ENCODE measurements around the gene DCAKD. TPM values are rescaled to one million over a fixed set of nuclear protein-coding genes. Genes with fewer than 3 reads are reported as not detected.

Gene DCAKD
- total RNA-seq, 1 experiment from 2014 or later, result 31.9 TPM

- Histone ChIP-seq H3K9me2 (ENCODE audit: insufficient read depth) (no peaks in the 10 kb centered on the region), H3K27ac (ENCODE audit: low read depth, low read length) (no peak overlapping the region), H3K9me3 (ENCODE audit: control insufficient read depth in 1 of 2, insufficient read depth in 1 of 2, low read depth in 1 of 2, low read length in 2 of 2) (no peaks in the 10 kb centered on the region), H3K9ac (ENCODE audit: low read length) (no peak overlapping the region), H3K27me3 (ENCODE audit: insufficient read depth, low read length) (no peaks in the 10 kb centered on the region), H3K4me2 (ENCODE audit: low read length) (no peak overlapping the region), H2AFZ (ENCODE audit: low read depth, low read length, poor library complexity, severe bottlenecking) (no peak overlapping the region), H3K4me3 (replicated peaks in 1 of 2; ENCODE audit: low read depth in 1 of 2, low read length in 2 of 2) (no peak overlapping the region), H4K20me1 (ENCODE audit: insufficient read depth) (no peaks in the 10 kb centered on the region), H3K36me3 (ENCODE audit: control insufficient read depth in 1 of 2, insufficient read depth in 2 of 2, low read length in 2 of 2) (no peaks in the 10 kb centered on the region), H3K79me2 (ENCODE audit: insufficient read depth, low read length) (no peaks in the 10 kb centered on the region), H3K4me1 (ENCODE audit: control insufficient read depth in 1 of 2, insufficient read depth in 2 of 2, low read length in 2 of 2) (peaks cover 11 to 33% of the 10 kb centered on the region in 2 experiments; a peak in 3 of 4 replicates)
- no peak for TF ChIP-seq EZH2phosphoT487 (IDR thresholded peaks at IDR 0.05; ENCODE audit: borderline replicate concordance)
- TF ChIP-seq SP1 (IDR thresholded peaks at IDR 0.05; ENCODE audit: low read depth), result no peak
- no peak for TF ChIP-seq CEBPB (IDR thresholded peaks at IDR 0.05; ENCODE audit: low read depth)
- TF ChIP-seq EZH2 (IDR thresholded peaks at IDR 0.05), result no peak
- no peak for TF ChIP-seq ATF3 (IDR thresholded peaks at IDR 0.05)
- TF ChIP-seq ZBTB33 (IDR thresholded peaks at IDR 0.05; ENCODE audit: extremely low read depth, insufficient replicate concordance, low read length), result no peak
- no peak for TF ChIP-seq POLR2A (IDR thresholded peaks at IDR 0.05; ENCODE audit: borderline replicate concordance, extremely low read depth, insufficient read depth, insufficient read length)
- TF ChIP-seq RAD21 (IDR thresholded peaks at IDR 0.05; ENCODE audit: low read depth), result no peak
- no peak for TF ChIP-seq SIN3A (IDR thresholded peaks at IDR 0.05; ENCODE audit: low read depth)
- no peak for TF ChIP-seq EGR1 (IDR thresholded peaks at IDR 0.05; ENCODE audit: low read depth)
- TF ChIP-seq REST (IDR thresholded peaks at IDR 0.05; ENCODE audit: low read depth), result no peak
- no peak for TF ChIP-seq SRF (IDR thresholded peaks at IDR 0.05; ENCODE audit: low read depth)
- TF ChIP-seq JUND (IDR thresholded peaks at IDR 0.05), result no peak
- TF ChIP-seq CTCF (IDR thresholded peaks at IDR 0.05 in 2 of 3, conservative IDR thresholded peaks at IDR 0.05 in 1 of 3; ENCODE audit: borderline replicate concordance in 1 of 3, insufficient read depth in 1 of 3, low read depth in 2 of 3, low read length in 2 of 3), result no peak
- no peak for TF ChIP-seq MAX (IDR thresholded peaks at IDR 0.05)
- TF ChIP-seq CBX3 (IDR thresholded peaks at IDR 0.05; ENCODE audit: low read depth), result no peak
- TF ChIP-seq ZNF274 (IDR thresholded peaks at IDR 0.05; ENCODE audit: low read depth, low read length), result no peak
- TF ChIP-seq TCF7L2 (IDR thresholded peaks at IDR 0.05; ENCODE audit: borderline replicate concordance, extremely low read depth, insufficient read depth, insufficient read length), result no peak
- TF ChIP-seq ELF1 (IDR thresholded peaks at IDR 0.05; ENCODE audit: borderline replicate concordance, low read depth), result no peak
- intact Hi-C loops (cut with micrococcal nuclease), result no loop called here
- RAD21 ChIA-PET (ENCODE audit: low non-redundant PET in 1 of 2, low total read pairs in 2 of 2, uncharacterized antibody in 2 of 2, unreplicated experiment in 2 of 2), result interaction anchor here (0.6 to 0.9 kb wide), 2 partner anchors 97 to 100 kb away, joined by 3 read pairs; no protein-coding TSS in a partner anchor
- BruUV-seq (replicated peaks), result no TSS peak
- DNase-seq (ENCODE audit: low read depth, low spot score) (no peak), ATAC-seq (no peak)
- POLR2A ChIA-PET, result no interaction called here
- CTCF ChIA-PET, result interaction anchor here (0.7 to 5.5 kb wide), 8 partner anchors 13 to 245 kb away, joined by 3 to 63 read pairs (median 4); partner anchors contain the start of gene GFAP
Measured at GRCh38 chr17:45020354-45021138, 30.9 kb downstream of the DCAKD start.
